Left ventricle myocardium superior (tissue), 1 donor: ENCODE data around the gene SLC37A4. TPM values are rescaled to one million over a fixed set of nuclear protein-coding genes. Genes with fewer than 3 reads are reported as not detected.
"Not testable (repeated sequence)": the region's sequence is repeated elsewhere in the genome, so short reads cannot be mapped to it uniquely, and the experiment has no call there.

ENCODE experiments used
- ATAC-seq: fragments of 200-7000 bp; cut with Tn5 transposase; one replicate; pipeline ENCODE4 v1.9.1; 2020; ENCODE audit warnings: mild to moderate bottlenecking, moderate library complexity
- DNase-seq: peaks from one replicate; pipeline ENCODE4 v3.0.0-alpha.2; 2020
- intact Hi-C: fragments of 100-400 bp; cut with micrococcal nuclease; formaldehyde crosslinking; loops from one replicate; pipeline ENCODE4 v1.11.0; 2022
- long read RNA-seq: library from polyadenylated mRNA; unstranded; transcript quantifications from one replicate; pipeline ENCODE4 v2.0.0, GENCODE V29; 2021
- total RNA-seq: library from RNA; stranded (reverse); fragmentation: NEBNext Ultra II Directional; extraction: Animal tissue kit (Norgen Biotek cat#: 25700); gene quantifications from one replicate; pipeline ENCODE4 v1.2.1, GENCODE V29; 2021
- donor health status: DM: no; HTN: yes; CAD: no; lungs with severe emphysema.

Gene SLC37A4
- 8.1 TPM for total RNA-seq
- long read RNA-seq, full-length matches to known transcripts: 2 of 16 reads
- long read RNA-seq, partial matches to known transcripts: 4 of 16 reads
- long read RNA-seq, other reads (novel, unspliced or antisense): 10 of 16 reads

- DNase-seq: peak; percentile 99
- intact Hi-C loops: no loop called here
- ATAC-seq: peak; percentile 98
Measured at GRCh38 chr11:119030329-119031047, at the start of gene SLC37A4. SLC37A4 (minus strand) TSS chr11:119030877.

- DNase-seq (no peak), ATAC-seq (no peak)
- intact Hi-C loops: no loop called here
Measured at GRCh38 chr11:119078675-119079420, 48.2 kb upstream of the SLC37A4 start.

- ATAC-seq: no peak
- no peak for DNase-seq
- intact Hi-C loops: no loop called here
Measured at GRCh38 chr11:119077839-119078238, 47.2 kb upstream of the SLC37A4 start.

GRCh38 chr11:119067371-119068222 is 36.9 kb upstream of the SLC37A4 start, which contains the start of gene VPS11:
VPS11 (plus strand) TSS chr11:119067818; CDS start chr11:119067824, 6 bp downstream.
- intact Hi-C loops: no loop called here
- ATAC-seq: peak; percentile 99

GRCh38 chr11:119065369-119065768 is 34.7 kb upstream of the SLC37A4 start:
- ATAC-seq (no peak), DNase-seq (no peak)
- intact Hi-C loops: no loop called here

More at GRCh38 chr11:119067371-119068222, 36.9 kb upstream of the SLC37A4 start, which contains the start of gene VPS11:
- DNase-seq: peak; percentile 99

GRCh38 chr11:119062779-119063178 is 32.1 kb upstream of the SLC37A4 start:
- intact Hi-C loops: no loop called here
- no peak for ATAC-seq
- DNase-seq: no peak

- ATAC-seq: no peak
- no peak for DNase-seq
- intact Hi-C loops: no loop called here
Measured at GRCh38 chr11:119061256-119061655, 30.6 kb upstream of the SLC37A4 start.

GRCh38 chr11:119059128-119059527 is 28.5 kb upstream of the SLC37A4 start:
- intact Hi-C loops, ATAC-seq, DNase-seq: not testable (repeated sequence)

GRCh38 chr11:119057000-119057769 is 26.5 kb upstream of the SLC37A4 start, which contains the start of gene HYOU1:
HYOU1 (minus strand) TSS chr11:119057205; CDS start chr11:119056160, 1,045 bp downstream.
- ATAC-seq (peak; percentile 97), DNase-seq (peak; percentile 99)
- intact Hi-C loops: no loop called here

GRCh38 chr11:119056421-119056999 is 25.8 kb upstream of the SLC37A4 start:
- intact Hi-C loops: no loop called here
- ATAC-seq: peak; percentile 10
- peak; percentile 42 for DNase-seq

GRCh38 chr11:119055901-119056300 is 25.2 kb upstream of the SLC37A4 start:
- no peak for DNase-seq
- ATAC-seq: no peak
- intact Hi-C loops: no loop called here

GRCh38 chr11:119054418-119054817 is 23.7 kb upstream of the SLC37A4 start:
- ATAC-seq (no peak), DNase-seq (no peak)
- intact Hi-C loops: no loop called here

- ATAC-seq: no peak
- intact Hi-C loops: no loop called here
- no peak for DNase-seq
Measured at GRCh38 chr11:119052163-119052814, 21.6 kb upstream of the SLC37A4 start.

- DNase-seq (no peak), ATAC-seq (no peak)
- intact Hi-C loops: no loop called here
Measured at GRCh38 chr11:119051440-119052162, 20.9 kb upstream of the SLC37A4 start.

GRCh38 chr11:119049081-119049480 is 18.4 kb upstream of the SLC37A4 start:
- intact Hi-C loops: no loop called here
- ATAC-seq: no peak
- no peak for DNase-seq

GRCh38 chr11:119048644-119049043 is 18.0 kb upstream of the SLC37A4 start:
- intact Hi-C loops: no loop called here
- ATAC-seq: no peak

GRCh38 chr11:119047205-119047604 is 16.5 kb upstream of the SLC37A4 start:
- intact Hi-C loops: no loop called here
- ATAC-seq (no peak), DNase-seq (no peak)

More at GRCh38 chr11:119048644-119049043, 18.0 kb upstream of the SLC37A4 start:
- no peak for DNase-seq
